ENCODE results near the gene NOX1. TPM values are rescaled to one million over a fixed set of nuclear protein-coding genes. Genes with fewer than 3 reads are reported as not detected.
"Not testable (repeated sequence)": the region's sequence is repeated elsewhere in the genome, so short reads cannot be mapped to it uniquely, and the experiment has no call there.

NOX1 gene
- total and polyA plus RNA-seq, 7 experiments from 2014 or later, result 0.12 TPM; not detected in 6

- DNase-seq, result peak in 4 of 9 donors; percentile 9 to 19 (median 13)
These were observed 44.4 kb downstream of the NOX1 start for GRCh38 chrX:100829730-100830129.

DNA sequence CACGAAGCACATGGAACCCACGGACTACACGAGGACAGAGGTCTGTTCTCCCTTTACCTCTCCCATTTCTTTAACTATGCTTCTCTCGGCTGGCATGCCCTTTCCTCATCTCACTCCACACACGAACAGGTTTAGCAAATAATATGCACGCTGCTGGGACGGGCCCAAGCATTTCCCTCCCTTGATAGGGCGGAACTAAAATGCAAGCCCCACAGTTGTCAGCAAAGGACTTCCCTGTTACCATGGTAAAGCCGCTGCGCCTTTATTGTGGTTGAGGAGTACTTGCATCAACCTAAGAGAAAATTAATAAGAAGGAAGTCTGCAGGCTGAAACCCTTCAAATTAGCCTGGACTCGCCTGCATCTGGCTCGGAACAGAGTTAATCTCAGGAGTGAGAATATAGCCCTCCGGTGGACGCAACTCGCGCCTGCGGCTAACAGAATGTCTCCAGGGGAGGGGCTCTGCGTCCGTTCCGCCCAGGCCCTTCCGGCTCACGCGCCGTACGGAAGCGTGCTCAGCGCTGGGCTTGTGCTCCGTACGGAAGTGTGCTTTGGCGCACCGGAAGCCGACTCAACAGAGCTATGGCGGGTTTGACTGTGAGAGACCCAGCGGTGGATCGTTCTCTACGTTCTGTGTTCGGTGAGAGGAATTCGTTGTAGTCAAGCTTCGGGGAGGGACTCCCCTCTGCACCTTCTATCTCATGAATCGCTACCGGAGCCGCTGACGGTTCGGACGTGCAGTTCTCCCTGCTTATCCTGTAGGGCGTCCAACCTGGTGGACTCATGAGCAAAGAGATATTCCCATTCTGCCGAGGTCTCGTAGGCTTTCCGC is 54.1 kb downstream of the NOX1 start, which contains the start of gene CSTF2:
TSS of gene CSTF2 (plus strand) at position 555 of the 830 bp plus-strand sequence. CDS start at position 581, 26 bp downstream.
- Histone ChIP-seq H3K4me3 (ENCODE audit: low read length) (peak within 1 kb of the TSS; percentile 68), H3K4me1 (ENCODE audit: control insufficient read depth in 2 of 2, insufficient read depth in 2 of 2, low read length in 2 of 2) (no peaks in the 10 kb centered on the region), H3K36me3 (ENCODE audit: control insufficient read depth in 2 of 3, insufficient read depth in 3 of 3, low read length in 3 of 3) (peaks cover 0 to 16% (median 0%) of the 10 kb centered on the region in 3 experiments), H3K9me3 (ENCODE audit: control insufficient read depth in 2 of 3, low read length in 3 of 3) (no peaks in the 10 kb centered on the region), H3K27ac (ENCODE audit: low read depth, low read length) (peak within 1 kb of the TSS; percentile 80), H3K27me3 (ENCODE audit: control insufficient read depth in 2 of 2, insufficient read depth in 2 of 2, low read length in 2 of 2) (no peaks in the 10 kb centered on the region)
- ATAC-seq (peak; percentile 98), DNase-seq (peak; percentile 58 to 87 (median 81))
- Mint-ChIP-seq H3K9me3 (no peaks in the 10 kb centered on the region), H3K4me1 (peaks cover 5 to 10% (median 6%) of the 10 kb centered on the region in 7 donors), H3K4me3 (peak within 1 kb of the TSS; percentile 85 to 96 (median 91)), H3K27me3 (peaks cover 0 to 12% (median 4%) of the 10 kb centered on the region in 5 donors), H3K36me3 (peaks cover 0 to 16% (median 10%) of the 10 kb centered on the region in 5 donors), H3K27ac (peak within 1 kb of the TSS; percentile 85 to 97 (median 93))
- ChIA-PET CTCF (no interaction called here), POLR2A (interaction anchor here (0.5 to 1.2 kb wide), 5 partner anchors 9 to 1112 kb away, joined by 3 to 4 read pairs (median 3); partner anchors contain the start of genes CENPI and ZMAT1)
- intact Hi-C loops (cut with micrococcal nuclease), result loop anchor here (1.0 to 10.0 kb wide), 12 partner anchors 9 to 1111 kb away; partner anchors contain the start of genes HNRNPH2 (in 2 of the 2), TIMM8A (in 2 of the 2), XKRX (in 2 of the 2) and GLA (in 1 of the 2)

More at GRCh38 chrX:100829730-100830129, 44.4 kb downstream of the NOX1 start:
- peak overlapping the region; percentile 46 for H3K27ac ChIP-seq (ENCODE audit: low read depth, low read length)
- H3K27ac Mint-ChIP-seq, result peak overlapping the region in 8 of 9 donors; percentile 62 to 99 (median 84)
- H3K9me3 Mint-ChIP-seq, result peaks cover 0 to 3% (median 0%) of the 10 kb centered on the region in 11 donors
- no peaks in the 10 kb centered on the region for H3K4me1 ChIP-seq (ENCODE audit: control insufficient read depth in 2 of 2, insufficient read depth in 2 of 2, low read length in 2 of 2)
- intact Hi-C loops (cut with micrococcal nuclease), result loop anchor here in 1 of 2 donors (1.0 to 10.0 kb wide), 5 partner anchors 9 to 1768 kb away; partner anchors contain the start of genes ARMCX5, CSTF2, TIMM8A and TRMT2B
- H3K27me3 ChIP-seq (ENCODE audit: control insufficient read depth in 2 of 2, insufficient read depth in 2 of 2, low read length in 2 of 2), result no peaks in the 10 kb centered on the region
- POLR2A ChIA-PET, result no interaction called here
- peaks cover 8 to 37% (median 21%) of the 10 kb centered on the region in 5 donors for H3K36me3 Mint-ChIP-seq
- CTCF ChIA-PET, result no interaction called here
- no peak overlapping the region for H3K4me3 ChIP-seq (ENCODE audit: low read length)
- no peaks in the 10 kb centered on the region for H3K9me3 ChIP-seq (ENCODE audit: control insufficient read depth in 2 of 3, low read length in 3 of 3)
- no peaks in the 10 kb centered on the region for H3K27me3 Mint-ChIP-seq
- peak; percentile 80 for ATAC-seq
- H3K4me1 Mint-ChIP-seq, result peaks cover 8 to 30% (median 13%) of the 10 kb centered on the region in 7 donors
- H3K36me3 ChIP-seq (ENCODE audit: control insufficient read depth in 2 of 3, insufficient read depth in 3 of 3, low read length in 3 of 3), result peaks cover 0 to 44% (median 4%) of the 10 kb centered on the region in 3 experiments
- H3K4me3 Mint-ChIP-seq, result peak overlapping the region in 9 of 10 donors; percentile 23 to 81 (median 48)

DNA sequence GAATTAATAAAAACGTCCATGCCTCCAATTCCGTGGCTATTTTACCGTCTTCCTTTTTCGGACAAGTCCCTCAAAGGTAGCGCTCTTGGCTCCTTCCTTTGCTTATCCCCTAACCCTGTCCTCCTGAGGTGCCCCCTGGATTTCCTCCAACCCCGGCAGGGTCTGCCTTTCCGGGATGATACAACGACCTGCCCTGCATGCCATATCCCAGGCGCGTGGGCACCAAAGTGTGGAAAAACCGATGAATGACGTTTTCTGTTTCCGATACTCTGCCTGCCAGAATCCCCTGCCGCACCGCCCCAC is 54.7 kb downstream of the NOX1 start:
- Mint-ChIP-seq H3K9me3 (no peaks in the 10 kb centered on the region), H3K27ac (peak overlapping the region; percentile 85 to 97 (median 93)), H3K4me3 (peak overlapping the region; percentile 85 to 96 (median 91)), H3K36me3 (peaks cover 0 to 11% (median 8%) of the 10 kb centered on the region in 5 donors), H3K4me1 (peaks cover 5 to 10% (median 6%) of the 10 kb centered on the region in 7 donors), H3K27me3 (peaks cover 0 to 16% (median 4%) of the 10 kb centered on the region in 5 donors)
- ChIA-PET POLR2A (no interaction called here), CTCF (no interaction called here)
- ATAC-seq (no peak), DNase-seq (peak in 1 of 9 donors; percentile 39)
- Histone ChIP-seq H3K27me3 (ENCODE audit: control insufficient read depth in 2 of 2, insufficient read depth in 2 of 2, low read length in 2 of 2) (no peaks in the 10 kb centered on the region), H3K9me3 (ENCODE audit: control insufficient read depth in 2 of 3, low read length in 3 of 3) (no peaks in the 10 kb centered on the region), H3K36me3 (ENCODE audit: control insufficient read depth in 2 of 3, insufficient read depth in 3 of 3, low read length in 3 of 3) (peaks cover 0 to 16% (median 0%) of the 10 kb centered on the region in 3 experiments), H3K4me3 (ENCODE audit: low read length) (peak overlapping the region; percentile 68), H3K4me1 (ENCODE audit: control insufficient read depth in 2 of 2, insufficient read depth in 2 of 2, low read length in 2 of 2) (no peaks in the 10 kb centered on the region), H3K27ac (ENCODE audit: low read depth, low read length) (peak overlapping the region; percentile 80)
- intact Hi-C loops (cut with micrococcal nuclease), result loop anchor here in 1 of 2 donors (1.0 kb wide), 1 partner anchor 571 kb away; no protein-coding TSS in a partner anchor

DNA sequence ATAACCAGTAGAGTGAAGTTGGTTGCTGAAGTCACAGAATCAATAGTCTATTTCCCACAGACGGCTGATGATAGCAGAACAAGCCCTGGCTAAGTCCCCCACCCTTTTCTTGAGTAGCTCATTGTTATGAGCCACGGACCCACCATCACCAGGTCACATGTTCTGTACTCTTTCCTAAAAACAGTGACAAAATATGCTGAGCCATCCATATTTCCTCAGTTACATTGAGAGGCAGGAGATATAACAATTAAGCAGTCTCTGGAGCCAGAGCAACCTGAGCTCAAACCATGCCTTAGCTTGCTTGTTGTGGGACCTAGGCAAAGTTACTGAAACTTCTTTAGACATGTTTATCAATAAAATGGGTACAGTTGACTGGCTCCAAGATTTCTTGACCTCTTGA is 56.8 kb downstream of the NOX1 start:
- ChIA-PET CTCF (no interaction called here), POLR2A (no interaction called here)
- no peak for ATAC-seq
- Histone ChIP-seq H3K4me1 (ENCODE audit: control insufficient read depth in 2 of 2, insufficient read depth in 2 of 2, low read length in 2 of 2) (no peaks in the 10 kb centered on the region), H3K27me3 (ENCODE audit: control insufficient read depth in 2 of 2, insufficient read depth in 2 of 2, low read length in 2 of 2) (no peaks in the 10 kb centered on the region), H3K9me3 (ENCODE audit: control insufficient read depth in 2 of 3, low read length in 3 of 3) (no peaks in the 10 kb centered on the region), H3K36me3 (ENCODE audit: control insufficient read depth in 2 of 3, insufficient read depth in 3 of 3, low read length in 3 of 3) (peaks cover 0 to 3% (median 0%) of the 10 kb centered on the region in 3 experiments), H3K4me3 (ENCODE audit: low read length) (no peak overlapping the region), H3K27ac (ENCODE audit: low read depth, low read length) (no peak overlapping the region)
- peaks cover 5 to 10% (median 6%) of the 10 kb centered on the region in 7 donors for H3K4me1 Mint-ChIP-seq
- intact Hi-C loops (cut with micrococcal nuclease), result no loop called here
- peaks cover 0 to 6% (median 0%) of the 10 kb centered on the region in 11 donors for H3K9me3 Mint-ChIP-seq
- H3K27ac Mint-ChIP-seq, result no peak overlapping the region
- DNase-seq, result no peak
- peaks cover 4 to 29% (median 5%) of the 10 kb centered on the region in 5 donors for H3K27me3 Mint-ChIP-seq
- no peak overlapping the region for H3K4me3 Mint-ChIP-seq
- peaks cover 0 to 4% (median 3%) of the 10 kb centered on the region in 5 donors for H3K36me3 Mint-ChIP-seq

DNA sequence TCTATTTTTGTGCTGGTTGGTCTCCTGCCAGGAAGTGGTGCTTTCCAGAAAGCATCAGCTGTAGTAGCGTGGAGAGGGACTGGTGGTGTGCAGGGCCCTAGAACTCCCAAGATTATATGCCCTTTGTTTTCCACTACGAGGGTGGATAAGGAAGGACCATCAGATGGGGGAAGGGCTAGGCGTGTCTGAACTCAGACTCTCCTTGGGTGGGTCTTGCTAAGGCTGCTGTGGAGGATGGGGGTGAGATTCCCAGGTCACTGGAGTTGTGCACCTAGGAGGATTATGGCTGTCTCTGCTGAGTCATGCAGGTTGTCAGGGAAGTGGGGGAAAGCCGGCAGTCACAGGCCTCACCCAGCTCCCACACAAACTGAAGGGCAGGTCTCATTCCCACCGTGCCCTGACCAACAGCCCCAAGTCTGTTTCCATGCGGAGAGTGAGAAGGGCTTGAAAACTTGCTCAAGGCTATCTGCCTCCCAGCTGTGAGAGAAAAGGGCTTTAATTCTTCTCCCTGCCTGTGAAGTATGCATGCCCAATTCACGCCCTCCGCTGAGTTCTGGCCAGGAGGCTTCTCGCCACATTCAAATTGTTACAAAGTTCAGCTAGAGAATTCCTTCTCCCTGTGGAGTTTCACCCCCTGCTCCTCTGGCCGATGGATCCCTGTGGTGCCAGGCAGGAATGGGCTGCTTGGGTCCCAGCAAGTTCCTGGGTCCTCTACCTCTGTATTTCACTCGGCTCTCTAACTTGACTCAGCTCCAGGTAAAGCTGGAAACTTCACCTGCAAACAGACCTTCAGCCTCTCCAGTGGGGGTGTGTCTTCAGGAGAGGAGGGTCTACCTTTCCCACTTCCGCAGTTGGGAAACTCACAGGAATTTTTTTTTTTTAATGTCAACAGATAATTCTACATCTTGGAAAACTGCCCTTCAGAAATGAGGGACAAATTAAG is 61.7 kb downstream of the NOX1 start:
- no peaks in the 10 kb centered on the region for H3K4me1 Mint-ChIP-seq
- H3K4me3 Mint-ChIP-seq, result no peak overlapping the region
- no peak for DNase-seq
- no peak overlapping the region for H3K4me3 ChIP-seq (ENCODE audit: low read length)
- H3K27me3 ChIP-seq (ENCODE audit: control insufficient read depth in 2 of 2, insufficient read depth in 2 of 2, low read length in 2 of 2), result no peaks in the 10 kb centered on the region
- peaks cover 20 to 56% (median 31%) of the 10 kb centered on the region in 5 donors for H3K27me3 Mint-ChIP-seq
- H3K36me3 ChIP-seq (ENCODE audit: control insufficient read depth in 2 of 3, insufficient read depth in 3 of 3, low read length in 3 of 3), result no peaks in the 10 kb centered on the region
- ChIA-PET CTCF (no interaction called here), POLR2A (no interaction called here)
- no peaks in the 10 kb centered on the region for H3K9me3 ChIP-seq (ENCODE audit: control insufficient read depth in 2 of 3, low read length in 3 of 3)
- peaks cover 0 to 19% (median 5%) of the 10 kb centered on the region in 11 donors for H3K9me3 Mint-ChIP-seq
- ATAC-seq, result no peak
- H3K27ac ChIP-seq (ENCODE audit: low read depth, low read length), result no peak overlapping the region
- H3K36me3 Mint-ChIP-seq, result no peaks in the 10 kb centered on the region
- H3K4me1 ChIP-seq (ENCODE audit: control insufficient read depth in 2 of 2, insufficient read depth in 2 of 2, low read length in 2 of 2), result no peaks in the 10 kb centered on the region
- H3K27ac Mint-ChIP-seq, result no peak overlapping the region
- intact Hi-C loops (cut with micrococcal nuclease), result no loop called here

GRCh38 chrX:100808265-100808664 is 65.9 kb downstream of the NOX1 start:
- H3K4me3 Mint-ChIP-seq; H3K36me3 Mint-ChIP-seq; H3K27ac ChIP-seq (ENCODE audit: low read depth, low read length); intact Hi-C loops (cut with micrococcal nuclease); DNase-seq; H3K4me3 ChIP-seq (ENCODE audit: low read length); ATAC-seq; H3K9me3 ChIP-seq (ENCODE audit: control insufficient read depth in 2 of 3, low read length in 3 of 3); H3K27me3 ChIP-seq (ENCODE audit: control insufficient read depth in 2 of 2, insufficient read depth in 2 of 2, low read length in 2 of 2); POLR2A ChIA-PET; CTCF ChIA-PET; H3K4me1 ChIP-seq (ENCODE audit: control insufficient read depth in 2 of 2, insufficient read depth in 2 of 2, low read length in 2 of 2); H3K36me3 ChIP-seq (ENCODE audit: control insufficient read depth in 2 of 3, insufficient read depth in 3 of 3, low read length in 3 of 3); H3K27ac Mint-ChIP-seq; H3K4me1 Mint-ChIP-seq: not testable (repeated sequence)
- Mint-ChIP-seq H3K27me3 (peaks cover 20 to 48% (median 27%) of the 10 kb centered on the region in 5 donors), H3K9me3 (peaks cover 0 to 44% (median 12%) of the 10 kb centered on the region in 11 donors)

Measured in naive thymus-derived CD4-positive, alpha-beta T cell (primary cell).